Ovary (tissue), 9 donors: ENCODE measurements around the gene MYO1E. TPM values are rescaled to one million over a fixed set of nuclear protein-coding genes. Genes with fewer than 3 reads are reported as not detected.
"Not testable (repeated sequence)": the region's sequence is repeated elsewhere in the genome, so short reads cannot be mapped to it uniquely, and the experiment has no call there.

Source experiments
- DNase-seq, 5 donors: peaks; one replicate each; pipeline ENCODE4 v3.0.0-alpha.2; 2019 to 2020
- H3K27ac ChIP-seq, 2 donors: fragments of 200-600 bp; one replicate each; pipeline versions ENCODE4 v1.5.1 to v1.8.0; 2019 to 2022
- H3K27me3 ChIP-seq: fragments of 200-600 bp; one replicate; pipeline ENCODE4 v1.8.0; 2022
- H3K36me3 ChIP-seq: fragments of 200-600 bp; sonication (generic); one replicate; pipeline ENCODE4 v1.5.1; 2019
- H3K4me1 ChIP-seq: one replicate; pipeline ENCODE4 v1.8.1; 2013; ENCODE audit warnings: mild to moderate bottlenecking, moderate library complexity; ENCODE audit not compliant: insufficient read depth
- H3K4me3 ChIP-seq: fragments of 200-600 bp; sonication (generic); one replicate; pipeline ENCODE4 v1.5.1; 2017
- H3K9me3 ChIP-seq, 2 donors: fragments of 200-600 bp in 1 of 2; sonication (generic) in 1 of 2; one replicate each; pipeline versions ENCODE4 v1.5.1 to v1.8.1; 2013 to 2019; ENCODE audit warnings: mild to moderate bottlenecking in 1 of 2, moderate library complexity in 1 of 2
- EP300 ChIP-seq: sonication (generic); formaldehyde crosslinking; IDR thresholded peaks from one replicate; pipeline ENCODE4 v1.6.1; 2017; ENCODE audit warnings: antibody characterized with exemption
- POLR2A ChIP-seq: fragments of 450-650 bp; IDR thresholded peaks from one replicate; pipeline ENCODE4 v1.6.1; 2017; ENCODE audit warnings: antibody characterized with exemption, mild to moderate bottlenecking, moderate library complexity
- WGBS, 3 donors: extraction: QIAGEN DNeasy Blood & Tissue Kit in 1 of 3; methylation state at CpG; one replicate each; pipeline versions ENCODE4 v1.1.5 to v1.1.7; 2013 to 2017; 5-methylcytosine and 5-hydroxymethylcytosine counted together
- intact Hi-C, 4 donors: fragments of 100-400 bp; cut with DNase I; formaldehyde crosslinking; loops; one replicate each; pipeline versions ENCODE4 v1.11.0 to v1.15.1; 2022 to 2023
- polyA plus RNA-seq, 2 donors: library from polyadenylated mRNA; stranded (reverse); fragments of 200-250 nt in 1 of 2; fragments of 350-450 nt in 1 of 2; fragmentation: Illumina TruSeq in 1 of 2; extraction: RNeasy Lipid Tissue Mini Kit (QIAGEN cat#74804) in 1 of 2; gene quantifications; one replicate each; pipeline ENCODE4 v1.2.3, GENCODE V29; 2013 to 2014
- total RNA-seq, 7 donors: library from RNA; depleted of rRNA in 2 of 7; stranded (reverse); fragments of >200 nt in 2 of 7; fragmentation: NEBNext Ultra II Directional in 3 of 7; extraction: Animal tissue kit (Norgen Biotek cat#: 25700) in 3 of 7; gene quantifications; one replicate each; pipeline versions ENCODE4 v1.1.0 to v1.2.4, GENCODE V29; 2016 to 2023
- TF ChIP-seq, protein P1 (sequence below), 3 donors: fragments of 450-650 bp in 2 of 3; fragments of 200-600 bp in 1 of 3; IDR thresholded peaks; one replicate each; pipeline versions ENCODE4 v1.5.1 to v1.8.0; 2016 to 2022; ENCODE audit warnings: antibody characterized with exemption in 3 of 3, mild to moderate bottlenecking in 1 of 3
- donor health status: DM: no; HTN: no; CAD: no; lungs with moderate emphysema.
- donor health status: DM: no; HTN: no; CAD: no.
- donor health status: Bipolar disorder and iron deficiency.
- donor health status: DM: yes; HTN: yes; CAD: no.
- donor health status: DM: no; HTN: no; CAD: no.
- donor health status: DM: yes; HTN: yes; CAD: no.

MYO1E gene
- total and polyA plus RNA-seq, 9 donors, result 11.6 to 96.0 (median 44.8) TPM

DNA sequence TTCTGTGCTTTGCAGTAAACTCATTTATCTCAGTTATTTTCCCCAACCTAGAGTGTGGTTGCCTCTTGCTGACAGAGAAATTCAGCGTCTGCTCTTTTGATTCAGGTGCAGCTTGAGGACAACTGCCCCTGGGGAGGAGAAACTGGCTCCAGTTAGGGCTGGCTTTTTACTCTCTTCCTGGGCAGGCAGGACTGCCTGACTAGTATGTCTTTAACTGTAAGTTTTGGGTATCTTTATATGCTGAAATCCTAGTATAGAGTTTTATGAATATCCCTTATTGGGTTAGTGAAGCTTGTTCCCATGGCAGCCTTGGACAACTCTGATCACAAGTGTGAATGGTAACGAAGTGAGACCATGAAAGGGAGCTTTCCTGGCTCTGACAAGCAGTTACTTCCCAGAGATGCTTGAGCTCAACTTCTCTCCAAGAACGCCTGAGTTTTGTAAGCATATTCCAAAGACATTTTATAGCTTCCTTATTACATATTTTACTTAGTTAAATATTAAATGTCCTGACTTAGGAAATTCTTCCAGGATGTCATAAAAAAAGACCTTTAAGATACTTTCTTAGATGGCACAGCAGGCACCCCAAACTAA, 240.6 kb downstream of the MYO1E start:
- no peaks in the 10 kb centered on the region for H3K36me3 ChIP-seq
- 90 to 94% (median 94%) methylated on average over 3 of the region's 3 CpGs for WGBS, 3 donors
- H3K4me1 ChIP-seq, result no peaks in the 10 kb centered on the region
- no peaks in the 10 kb centered on the region for H3K9me3 ChIP-seq
- intact Hi-C loops, result no loop called here
- no peak overlapping the region for H3K27ac ChIP-seq
- no peak for TF ChIP-seq POLR2A
- TF ChIP-seq EP300, result no peak
- TF ChIP-seq, protein P1, sequence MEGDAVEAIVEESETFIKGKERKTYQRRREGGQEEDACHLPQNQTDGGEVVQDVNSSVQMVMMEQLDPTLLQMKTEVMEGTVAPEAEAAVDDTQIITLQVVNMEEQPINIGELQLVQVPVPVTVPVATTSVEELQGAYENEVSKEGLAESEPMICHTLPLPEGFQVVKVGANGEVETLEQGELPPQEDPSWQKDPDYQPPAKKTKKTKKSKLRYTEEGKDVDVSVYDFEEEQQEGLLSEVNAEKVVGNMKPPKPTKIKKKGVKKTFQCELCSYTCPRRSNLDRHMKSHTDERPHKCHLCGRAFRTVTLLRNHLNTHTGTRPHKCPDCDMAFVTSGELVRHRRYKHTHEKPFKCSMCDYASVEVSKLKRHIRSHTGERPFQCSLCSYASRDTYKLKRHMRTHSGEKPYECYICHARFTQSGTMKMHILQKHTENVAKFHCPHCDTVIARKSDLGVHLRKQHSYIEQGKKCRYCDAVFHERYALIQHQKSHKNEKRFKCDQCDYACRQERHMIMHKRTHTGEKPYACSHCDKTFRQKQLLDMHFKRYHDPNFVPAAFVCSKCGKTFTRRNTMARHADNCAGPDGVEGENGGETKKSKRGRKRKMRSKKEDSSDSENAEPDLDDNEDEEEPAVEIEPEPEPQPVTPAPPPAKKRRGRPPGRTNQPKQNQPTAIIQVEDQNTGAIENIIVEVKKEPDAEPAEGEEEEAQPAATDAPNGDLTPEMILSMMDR (IDR thresholded peaks at IDR 0.05), result no peak
- H3K27me3 ChIP-seq, result no peaks in the 10 kb centered on the region
- no peak overlapping the region for H3K4me3 ChIP-seq
- DNase-seq, result no peak

DNA sequence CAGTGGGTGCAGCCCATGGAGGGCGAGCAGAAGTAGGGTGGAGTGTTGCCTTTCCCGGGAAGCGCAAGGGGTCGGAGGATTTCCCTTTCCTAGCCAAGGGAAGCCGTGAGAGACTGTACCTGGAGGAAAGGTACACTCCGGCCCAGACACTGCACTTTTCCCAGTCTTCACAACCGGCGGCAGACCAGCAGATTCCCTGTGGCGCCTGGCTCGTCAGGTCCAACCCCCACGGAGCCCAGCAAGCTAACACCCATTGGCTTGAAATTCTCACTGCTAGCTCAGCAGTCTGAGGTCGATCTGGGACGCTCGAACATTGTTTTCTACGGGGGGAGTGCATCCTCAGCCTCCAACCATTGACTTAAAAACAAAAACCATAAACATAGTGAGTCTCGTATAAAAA, 241.2 kb downstream of the MYO1E start:
- H3K4me3 ChIP-seq, result no peak overlapping the region
- no peaks in the 10 kb centered on the region for H3K9me3 ChIP-seq
- no peaks in the 10 kb centered on the region for H3K4me1 ChIP-seq
- intact Hi-C loops, result no loop called here
- TF ChIP-seq POLR2A (no peak), EP300 (no peak)
- TF ChIP-seq, protein P1 (IDR thresholded peaks at IDR 0.05), result no peak
- no peaks in the 10 kb centered on the region for H3K27me3 ChIP-seq
- no peak for DNase-seq
- H3K27ac ChIP-seq, result no peak overlapping the region
- H3K36me3 ChIP-seq, result no peaks in the 10 kb centered on the region
- WGBS, 3 donors, result 95 to 97% (median 97%) methylated on average over 16 of the region's 16 CpGs

DNA sequence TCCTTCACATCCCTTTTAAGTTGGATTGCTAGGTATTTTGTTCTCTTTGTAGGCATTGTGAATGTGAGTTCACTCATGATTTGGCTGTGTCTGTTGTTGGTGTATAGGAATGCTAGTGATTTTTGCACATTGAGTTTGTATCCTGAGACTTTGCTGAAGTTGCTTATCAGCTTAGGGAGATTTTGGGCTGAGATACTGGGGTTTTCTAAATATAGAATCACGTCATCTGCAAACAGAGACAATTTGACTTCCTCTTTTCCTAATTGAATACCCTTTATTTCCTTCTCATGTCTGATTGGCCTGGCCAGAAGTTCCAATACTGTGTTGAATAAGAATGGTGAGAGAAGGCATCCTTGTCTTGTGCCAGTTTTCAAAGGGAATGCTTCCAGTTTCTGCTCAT, 245.4 kb downstream of the MYO1E start:
- intact Hi-C loops, H3K27ac ChIP-seq, H3K4me1 ChIP-seq, H3K4me3 ChIP-seq, DNase-seq, H3K9me3 ChIP-seq, H3K36me3 ChIP-seq, H3K27me3 ChIP-seq: not testable (repeated sequence)
- 94% methylated on average over 1 of the region's 1 CpG for WGBS, 3 donors

DNA sequence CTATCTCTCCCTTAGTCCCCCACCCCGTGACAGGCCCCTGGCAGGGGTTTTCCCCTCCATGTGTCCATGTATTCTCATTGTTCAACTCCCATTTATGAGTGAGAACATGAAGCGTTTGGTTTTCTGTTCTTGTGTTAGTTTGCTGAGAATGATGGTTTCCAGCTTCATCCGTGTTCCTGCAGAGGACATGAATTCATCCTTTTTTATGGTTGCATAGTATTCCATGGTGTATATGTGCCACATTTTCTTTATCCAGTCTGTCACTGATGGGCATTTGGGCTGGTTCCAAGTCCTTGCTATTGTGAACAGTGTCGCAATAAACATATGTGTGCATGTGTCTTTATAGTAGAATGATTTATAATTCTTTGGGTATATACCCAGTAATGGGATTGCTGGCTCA, 247.0 kb downstream of the MYO1E start:
- H3K27me3 ChIP-seq, H3K9me3 ChIP-seq, intact Hi-C loops, H3K4me3 ChIP-seq, DNase-seq, H3K27ac ChIP-seq, H3K36me3 ChIP-seq, H3K4me1 ChIP-seq: not testable (repeated sequence)
- 97 to 99% (median 98%) methylated on average over 4 of the region's 4 CpGs for WGBS, 3 donors

DNA sequence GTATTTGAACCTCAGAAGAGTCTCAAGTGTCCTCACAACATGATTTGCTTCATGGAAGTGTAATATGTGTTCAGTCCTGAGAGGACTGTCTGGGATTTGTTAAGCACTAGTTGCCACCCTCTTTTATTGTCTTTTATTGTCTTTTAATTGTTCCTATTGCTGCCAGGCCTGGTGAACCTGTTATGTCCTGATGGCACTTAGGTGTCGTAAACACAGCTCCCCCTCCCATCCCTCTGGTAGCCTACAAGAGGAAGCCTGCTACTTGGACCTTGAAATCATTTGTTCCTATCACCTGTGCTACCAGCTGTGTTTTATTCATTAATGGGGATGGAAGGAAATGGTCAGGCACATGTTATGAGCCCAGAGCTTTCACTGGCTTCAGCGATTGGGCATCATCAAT, 248.4 kb downstream of the MYO1E start:
- intact Hi-C loops, result no loop called here
- 96 to 98% (median 97%) methylated on average over 2 of the region's 2 CpGs for WGBS, 3 donors
- DNase-seq, result no peak
- H3K9me3 ChIP-seq, result no peaks in the 10 kb centered on the region
- TF ChIP-seq EP300 (no peak), POLR2A (no peak)
- TF ChIP-seq, protein P1 (IDR thresholded peaks at IDR 0.05), result no peak
- no peaks in the 10 kb centered on the region for H3K36me3 ChIP-seq
- H3K27me3 ChIP-seq, result no peaks in the 10 kb centered on the region
- no peak overlapping the region for H3K4me3 ChIP-seq
- H3K27ac ChIP-seq, result no peak overlapping the region
- H3K4me1 ChIP-seq, result no peaks in the 10 kb centered on the region
